ENCODE measurements around the gene PARD3. TPM values are rescaled to one million over a fixed set of nuclear protein-coding genes. Genes with fewer than 3 reads are reported as not detected.

The PARD3 gene
- polyA plus RNA-seq, 1 donor from 2014 or later: 12.4 TPM

- Histone ChIP-seq H3K4me2 (ENCODE audit: low read length) (no peak overlapping the region), H3K9me2 (ENCODE audit: insufficient read depth, low read length) (no peaks in the 10 kb centered on the region), H3K36me3 (ENCODE audit: insufficient read depth, low read length) (no peaks in the 10 kb centered on the region), H3F3A (ENCODE audit: insufficient read depth, low read length, poor library complexity, severe bottlenecking) (no peaks in the 10 kb centered on the region), H4K20me1 (ENCODE audit: insufficient read depth) (no peaks in the 10 kb centered on the region), H3K27ac (ENCODE audit: low read length) (no peak overlapping the region), H3K9ac (ENCODE audit: low read length) (no peak overlapping the region), H2AFZ (ENCODE audit: low read depth, low read length) (no peak overlapping the region), H3K4me3 (ENCODE audit: low read length) (no peak overlapping the region), H3K27me3 (ENCODE audit: insufficient read depth, low read depth, low read length) (no peaks in the 10 kb centered on the region), H3K79me2 (replicated peaks; ENCODE audit: insufficient read depth, low read length) (peaks cover 12% of the 10 kb centered on the region), H3K9me3 (ENCODE audit: low read length) (no peaks in the 10 kb centered on the region)
- no peak for TF ChIP-seq EZH2 (IDR thresholded peaks at IDR 0.05; ENCODE audit: borderline replicate concordance, insufficient read depth, low read length, poor library complexity, severe bottlenecking)
- TF ChIP-seq TAF1 (IDR thresholded peaks at IDR 0.05; ENCODE audit: low read depth): no peak
- no peak for TF ChIP-seq EP300 (conservative IDR thresholded peaks at IDR 0.05; ENCODE audit: poor library complexity, severe bottlenecking)
- TF ChIP-seq, protein P1, sequence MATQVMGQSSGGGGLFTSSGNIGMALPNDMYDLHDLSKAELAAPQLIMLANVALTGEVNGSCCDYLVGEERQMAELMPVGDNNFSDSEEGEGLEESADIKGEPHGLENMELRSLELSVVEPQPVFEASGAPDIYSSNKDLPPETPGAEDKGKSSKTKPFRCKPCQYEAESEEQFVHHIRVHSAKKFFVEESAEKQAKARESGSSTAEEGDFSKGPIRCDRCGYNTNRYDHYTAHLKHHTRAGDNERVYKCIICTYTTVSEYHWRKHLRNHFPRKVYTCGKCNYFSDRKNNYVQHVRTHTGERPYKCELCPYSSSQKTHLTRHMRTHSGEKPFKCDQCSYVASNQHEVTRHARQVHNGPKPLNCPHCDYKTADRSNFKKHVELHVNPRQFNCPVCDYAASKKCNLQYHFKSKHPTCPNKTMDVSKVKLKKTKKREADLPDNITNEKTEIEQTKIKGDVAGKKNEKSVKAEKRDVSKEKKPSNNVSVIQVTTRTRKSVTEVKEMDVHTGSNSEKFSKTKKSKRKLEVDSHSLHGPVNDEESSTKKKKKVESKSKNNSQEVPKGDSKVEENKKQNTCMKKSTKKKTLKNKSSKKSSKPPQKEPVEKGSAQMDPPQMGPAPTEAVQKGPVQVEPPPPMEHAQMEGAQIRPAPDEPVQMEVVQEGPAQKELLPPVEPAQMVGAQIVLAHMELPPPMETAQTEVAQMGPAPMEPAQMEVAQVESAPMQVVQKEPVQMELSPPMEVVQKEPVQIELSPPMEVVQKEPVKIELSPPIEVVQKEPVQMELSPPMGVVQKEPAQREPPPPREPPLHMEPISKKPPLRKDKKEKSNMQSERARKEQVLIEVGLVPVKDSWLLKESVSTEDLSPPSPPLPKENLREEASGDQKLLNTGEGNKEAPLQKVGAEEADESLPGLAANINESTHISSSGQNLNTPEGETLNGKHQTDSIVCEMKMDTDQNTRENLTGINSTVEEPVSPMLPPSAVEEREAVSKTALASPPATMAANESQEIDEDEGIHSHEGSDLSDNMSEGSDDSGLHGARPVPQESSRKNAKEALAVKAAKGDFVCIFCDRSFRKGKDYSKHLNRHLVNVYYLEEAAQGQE (IDR thresholded peaks at IDR 0.05; ENCODE audit: borderline replicate concordance): no peak
- TF ChIP-seq RAD21 (conservative IDR thresholded peaks at IDR 0.05): no peak
- TF ChIP-seq CTCF (IDR thresholded peaks at IDR 0.05; ENCODE audit: poor library complexity, severe bottlenecking): no peak
- no peak for TF ChIP-seq SMC3 (conservative IDR thresholded peaks at IDR 0.05; ENCODE audit: poor library complexity)
- TF ChIP-seq POLR2AphosphoS5 (IDR thresholded peaks at IDR 0.05): no peak
- TF ChIP-seq MXI1 (conservative IDR thresholded peaks at IDR 0.05; ENCODE audit: poor library complexity, severe bottlenecking): no peak
Observed at GRCh38 chr10:34699904-34700517, 115.1 kb downstream of the PARD3 start.

- H3K9me3 ChIP-seq (ENCODE audit: low read length): no peaks in the 10 kb centered on the region
- H3K27ac ChIP-seq (ENCODE audit: low read length): no peak overlapping the region
- no peak overlapping the region for H3K4me3 ChIP-seq (ENCODE audit: low read length)
- H3F3A ChIP-seq (ENCODE audit: insufficient read depth, low read length, poor library complexity, severe bottlenecking): no peaks in the 10 kb centered on the region
- H3K27me3 ChIP-seq (ENCODE audit: insufficient read depth, low read depth, low read length): no peaks in the 10 kb centered on the region
- TF ChIP-seq MXI1 (conservative IDR thresholded peaks at IDR 0.05; ENCODE audit: poor library complexity, severe bottlenecking) (no peak), RAD21 (conservative IDR thresholded peaks at IDR 0.05) (no peak), TAF1 (IDR thresholded peaks at IDR 0.05; ENCODE audit: low read depth) (no peak), EP300 (conservative IDR thresholded peaks at IDR 0.05; ENCODE audit: poor library complexity, severe bottlenecking) (no peak), CTCF (IDR thresholded peaks at IDR 0.05; ENCODE audit: poor library complexity, severe bottlenecking) (no peak), SMC3 (conservative IDR thresholded peaks at IDR 0.05; ENCODE audit: poor library complexity) (no peak), POLR2AphosphoS5 (IDR thresholded peaks at IDR 0.05) (no peak), EZH2 (IDR thresholded peaks at IDR 0.05; ENCODE audit: borderline replicate concordance, insufficient read depth, low read length, poor library complexity, severe bottlenecking) (no peak)
- TF ChIP-seq, protein P1 (IDR thresholded peaks at IDR 0.05; ENCODE audit: borderline replicate concordance): no peak
- no peak overlapping the region for H3K4me2 ChIP-seq (ENCODE audit: low read length)
- H4K20me1 ChIP-seq (ENCODE audit: insufficient read depth): no peaks in the 10 kb centered on the region
- H3K36me3 ChIP-seq (ENCODE audit: insufficient read depth, low read length): no peaks in the 10 kb centered on the region
- no peaks in the 10 kb centered on the region for H3K9me2 ChIP-seq (ENCODE audit: insufficient read depth, low read length)
- peaks cover 12% of the 10 kb centered on the region for H3K79me2 ChIP-seq (replicated peaks; ENCODE audit: insufficient read depth, low read length)
- no peak overlapping the region for H3K9ac ChIP-seq (ENCODE audit: low read length)
- H2AFZ ChIP-seq (ENCODE audit: low read depth, low read length): no peak overlapping the region
Observed at GRCh38 chr10:34698979-34699378, 116.1 kb downstream of the PARD3 start.
